PFSK-1 (cell line): ENCODE data around the gene EPC1.

Source experiments
- FOXP2 ChIP-seq: optimal IDR thresholded peaks from 2 replicates; pipeline ENCODE3; 2011; ENCODE audit warnings: borderline replicate concordance, control low read depth, inconsistent platforms; ENCODE audit not compliant: insufficient read depth; ENCODE audit errors: extremely low read length, extremely low read depth
- POLR2AphosphoS5 ChIP-seq: IDR thresholded peaks from 2 replicates; pipeline ENCODE4 v1.6.1; 2012; ENCODE audit warnings: low read depth, mild to moderate bottlenecking, control low read depth, low read length, moderate library complexity

DNA sequence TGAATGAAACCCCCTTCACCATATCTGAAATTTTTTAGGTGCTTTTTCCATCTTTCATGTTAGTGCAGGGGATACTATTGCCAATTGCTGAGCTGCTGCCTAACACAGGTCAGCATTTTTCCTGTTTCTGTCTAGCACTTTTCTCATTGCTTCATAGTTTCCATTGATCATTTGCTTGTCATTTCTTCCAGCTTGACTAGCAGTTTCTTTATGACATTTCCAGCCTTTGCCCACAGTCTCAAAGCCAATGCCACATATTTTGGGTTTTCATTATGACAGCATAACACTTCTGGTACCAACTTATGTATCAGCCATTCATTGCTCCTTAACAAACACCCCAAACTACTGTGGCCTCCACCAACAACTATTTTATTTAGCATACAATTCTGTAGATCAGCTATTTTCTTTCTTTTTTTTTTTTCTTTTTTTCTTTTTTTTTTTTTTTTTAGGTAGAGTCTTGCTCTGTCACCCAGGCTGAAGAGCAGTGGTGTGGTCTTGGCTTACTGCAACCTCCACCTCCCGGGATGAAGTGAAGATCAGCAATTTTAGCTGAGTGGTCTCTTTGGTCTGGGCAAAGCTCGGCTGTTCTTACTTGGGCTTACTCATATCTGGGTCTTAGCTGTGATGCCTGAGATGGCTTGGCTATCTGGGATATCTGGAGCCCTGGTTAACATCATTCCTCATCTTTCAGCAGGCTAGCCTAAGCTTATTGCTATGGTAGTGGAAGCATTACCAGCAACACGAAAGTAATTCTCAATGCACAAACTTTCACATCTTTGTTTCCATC is 102.3 kb downstream of the EPC1 start:
- TF ChIP-seq FOXP2 = no peak
- no peak for TF ChIP-seq POLR2AphosphoS5
